NCI-H2029 treated with DMSO at 0.1 percent for 48 hours (cell line): ENCODE data around the gene KCNAB1.
"Not testable (repeated sequence)": the region's sequence is repeated elsewhere in the genome, so short reads cannot be mapped to it uniquely, and the experiment has no call there.

ENCODE experiments used
- DNase-seq: peaks from one replicate; lab custom pipeline; 2025; lab: John Stamatoyannopoulos, UW

KCNAB1 gene

DNA sequence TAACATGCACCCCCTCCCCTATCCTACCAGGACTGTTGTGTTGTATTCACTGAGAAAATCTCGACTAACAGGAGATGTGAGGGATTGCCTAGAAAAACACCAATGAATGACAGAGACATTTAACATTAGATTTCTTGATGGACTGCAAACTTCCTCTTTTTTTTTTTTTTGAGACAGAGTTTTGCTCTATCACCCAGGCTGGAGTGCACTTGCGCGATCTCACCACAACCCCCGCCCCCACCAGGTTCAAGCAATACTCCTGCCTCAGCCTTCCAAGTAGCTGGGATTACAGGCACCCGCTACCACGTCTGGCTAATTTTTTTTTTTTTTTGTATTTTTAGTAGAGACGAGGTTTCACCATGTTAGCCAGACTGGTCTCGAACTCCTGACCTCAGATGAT is 17.0 kb downstream of the KCNAB1 start:
- not testable (repeated sequence) for DNase-seq

DNA sequence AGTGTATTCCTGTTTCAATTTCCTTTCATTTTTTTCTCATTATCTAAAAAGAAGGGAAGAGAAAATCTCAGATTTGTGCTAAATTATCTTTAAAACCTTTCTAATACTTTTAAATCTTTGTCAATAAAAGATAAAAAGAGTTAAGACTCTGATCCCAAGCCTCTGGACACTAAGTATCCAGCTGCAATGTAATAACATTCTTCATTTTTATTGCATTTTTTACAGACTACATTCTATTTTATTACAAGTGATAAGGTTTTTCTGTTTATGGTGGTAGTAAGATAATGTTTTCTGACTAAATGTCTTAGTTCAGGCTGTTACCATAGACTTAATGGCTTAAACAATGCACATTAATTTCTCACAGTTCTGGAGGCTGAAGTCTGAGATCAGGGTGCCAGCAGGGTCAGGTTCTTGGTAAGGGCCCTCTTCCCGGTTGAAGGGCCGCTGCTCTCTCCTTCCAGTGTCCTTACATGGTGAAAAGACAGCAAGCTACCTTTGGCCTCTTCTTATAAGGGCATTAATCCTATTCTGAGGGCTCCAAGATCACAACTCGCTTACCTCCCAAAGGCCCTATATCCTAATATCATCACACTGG is 19.7 kb downstream of the KCNAB1 start:
- DNase-seq, result no peak

DNA sequence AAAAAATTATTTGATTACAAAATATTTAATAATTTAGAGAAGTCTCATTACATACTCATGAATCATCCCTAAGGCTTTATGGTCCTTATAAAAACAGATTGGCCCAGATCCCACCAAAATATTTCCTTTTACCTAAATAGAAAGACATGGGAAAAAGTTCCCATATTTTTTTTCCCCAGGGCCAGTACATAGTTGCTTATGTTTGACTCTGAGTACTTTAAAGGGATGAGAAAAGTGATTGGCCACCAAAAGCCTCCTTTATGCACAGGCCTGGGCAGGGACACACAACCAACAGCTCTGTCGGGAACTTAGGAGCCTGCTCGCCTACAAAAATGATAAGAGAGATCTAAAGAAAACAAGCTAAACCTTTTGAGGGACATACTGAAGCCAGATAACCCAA is 22.3 kb downstream of the KCNAB1 start:
- no peak for DNase-seq

DNA sequence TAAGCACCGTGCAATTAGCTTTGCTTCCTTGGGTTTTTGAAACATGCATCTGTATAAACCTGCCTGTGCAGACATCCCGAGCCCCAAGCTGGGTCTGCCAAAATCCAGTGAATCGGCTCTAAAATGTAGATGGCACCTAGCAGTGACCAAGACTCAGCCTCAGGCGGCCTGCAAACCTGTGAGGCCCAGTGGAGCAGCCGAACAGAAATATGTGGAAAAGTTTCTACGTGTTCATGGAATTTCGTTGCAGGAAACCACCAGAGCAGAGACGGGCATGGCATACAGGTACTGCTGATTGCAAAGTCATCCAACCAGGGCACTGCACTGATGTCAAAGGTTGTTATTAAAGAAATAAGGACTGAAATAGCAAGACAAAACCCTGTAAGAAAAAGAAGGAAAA is 22.8 kb downstream of the KCNAB1 start:
- DNase-seq, result no peak

- no peak for DNase-seq
Measured at GRCh38 chr3:156144060-156144459, 23.7 kb downstream of the KCNAB1 start.

GRCh38 chr3:156145866-156146265 is 25.5 kb downstream of the KCNAB1 start:
- no peak for DNase-seq

- DNase-seq, result no peak
Measured at GRCh38 chr3:156148345-156148945, 28.1 kb downstream of the KCNAB1 start.

DNA sequence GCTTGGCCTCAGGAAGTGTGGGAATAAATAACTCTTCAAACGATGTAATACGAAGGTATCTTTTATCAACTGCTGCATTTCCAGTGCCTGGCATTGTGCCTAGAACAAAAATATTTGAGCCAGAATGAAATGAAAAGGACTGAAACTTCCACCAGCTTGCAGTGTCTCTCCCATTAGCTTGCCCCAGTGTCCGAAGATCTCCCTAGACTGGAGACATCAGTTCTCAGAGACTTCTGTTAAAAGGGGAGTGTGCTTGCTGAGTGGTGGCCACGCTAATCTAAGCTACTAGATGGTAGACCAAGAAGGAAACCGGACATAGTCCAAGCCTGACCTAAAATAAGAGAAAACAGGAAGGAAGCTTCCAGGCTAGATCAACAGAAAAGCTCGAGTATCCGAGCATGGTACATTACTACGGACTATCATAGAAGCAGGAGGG is 28.6 kb downstream of the KCNAB1 start:
- DNase-seq, result no peak

DNA sequence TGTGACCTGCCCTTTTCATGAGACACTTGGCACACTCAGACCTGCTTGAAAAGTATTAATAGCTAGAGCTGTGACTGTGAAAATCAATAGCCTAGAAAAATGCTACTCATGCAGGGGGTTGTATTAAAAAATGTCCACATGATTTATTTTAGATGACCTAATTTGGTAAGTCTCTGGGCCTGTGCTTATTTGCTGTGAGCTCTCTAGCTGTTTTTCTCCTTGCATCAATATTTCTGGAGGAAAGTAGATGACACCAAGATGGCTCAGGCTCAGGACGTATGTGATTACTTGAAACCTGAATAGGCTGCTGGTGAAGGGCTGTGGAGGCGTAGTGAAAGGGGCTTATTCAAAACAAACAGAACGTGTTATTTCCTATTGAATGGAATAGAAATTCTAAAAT is 29.5 kb downstream of the KCNAB1 start:
- no peak for DNase-seq

- DNase-seq, result peak; percentile 60
Measured at GRCh38 chr3:156150434-156151066, 30.2 kb downstream of the KCNAB1 start.

DNA sequence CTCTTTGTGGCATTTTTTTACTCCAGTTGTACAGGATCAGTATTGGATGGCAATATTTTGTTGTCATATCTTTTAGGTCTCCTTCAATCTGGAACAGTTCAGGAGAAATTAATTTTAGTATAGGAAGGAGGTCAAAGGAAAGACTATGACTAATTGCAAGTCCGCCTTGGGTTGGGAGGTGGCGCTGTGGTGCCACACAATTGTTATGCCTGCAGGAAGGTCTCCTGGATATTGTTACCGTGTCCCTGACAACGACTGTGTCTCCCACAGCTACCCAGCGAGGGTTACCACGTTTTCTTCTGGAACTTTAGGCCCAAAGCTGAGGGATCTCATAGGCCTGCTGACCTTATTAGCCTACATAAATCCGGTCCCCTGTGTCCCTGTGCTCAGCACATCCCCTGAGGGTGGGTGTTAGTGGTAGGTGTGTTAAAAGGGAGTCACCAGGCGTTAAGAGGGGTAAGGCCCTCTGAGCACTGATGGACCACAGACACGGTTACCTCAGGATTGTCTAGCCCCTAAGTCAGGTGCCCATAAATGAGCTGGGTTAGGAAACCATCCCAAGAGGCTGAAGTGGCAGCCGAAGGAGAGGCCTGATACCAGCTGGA is 31.5 kb downstream of the KCNAB1 start:
- DNase-seq, result peak; percentile 35

GRCh38 chr3:156158656-156159295 is 38.4 kb downstream of the KCNAB1 start:
- DNase-seq, result no peak

GRCh38 chr3:156160647-156161046 is 40.3 kb downstream of the KCNAB1 start:
- peak; percentile 19 for DNase-seq

- no peak for DNase-seq
Measured at GRCh38 chr3:156161172-156161571, 40.8 kb downstream of the KCNAB1 start.

DNA sequence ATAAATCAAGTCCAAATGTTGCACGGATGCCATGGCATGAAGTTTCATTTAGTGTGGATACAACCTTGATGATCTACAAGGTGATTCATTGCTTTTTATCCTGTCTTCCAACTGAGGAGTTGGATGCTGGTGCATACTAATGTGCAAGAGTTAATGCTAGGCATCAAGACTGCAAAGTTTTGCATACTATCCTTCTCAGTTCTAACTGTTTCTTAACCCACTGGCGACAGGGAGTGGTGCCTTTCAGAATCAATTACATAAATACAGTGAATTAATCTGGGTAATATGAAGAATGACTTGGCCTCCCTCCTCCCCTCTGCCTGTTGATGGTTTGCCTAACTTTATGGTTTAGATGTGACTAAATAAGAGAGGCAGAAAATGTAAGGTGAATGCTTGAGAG is 43.5 kb downstream of the KCNAB1 start:
- DNase-seq, result no peak

GRCh38 chr3:156166808-156167207 is 46.4 kb downstream of the KCNAB1 start:
- DNase-seq, result no peak

GRCh38 chr3:156170571-156170970 is 50.2 kb downstream of the KCNAB1 start:
- no peak for DNase-seq

- peak; percentile 28 for DNase-seq
Measured at GRCh38 chr3:156171281-156172267, 51.2 kb downstream of the KCNAB1 start.

DNA sequence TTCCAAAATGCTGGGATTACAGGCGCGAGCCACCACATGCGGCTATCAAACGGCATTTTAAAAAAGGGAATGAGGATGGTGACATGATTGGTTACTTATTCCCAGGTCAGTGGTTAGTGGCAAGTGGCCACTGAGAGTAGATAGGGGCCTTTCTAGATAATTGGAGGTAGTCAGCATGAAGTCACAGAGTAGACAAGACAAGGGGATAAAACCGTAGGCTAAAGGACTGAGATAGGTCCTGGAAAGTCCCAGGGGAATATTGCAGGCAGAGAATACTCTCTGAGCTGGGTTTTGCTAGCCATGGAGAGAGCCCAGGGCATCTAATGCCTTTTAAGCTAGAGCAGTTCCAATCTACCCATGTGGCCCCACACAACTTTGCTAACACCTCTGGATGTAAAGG is 52.2 kb downstream of the KCNAB1 start:
- DNase-seq, result no peak

DNA sequence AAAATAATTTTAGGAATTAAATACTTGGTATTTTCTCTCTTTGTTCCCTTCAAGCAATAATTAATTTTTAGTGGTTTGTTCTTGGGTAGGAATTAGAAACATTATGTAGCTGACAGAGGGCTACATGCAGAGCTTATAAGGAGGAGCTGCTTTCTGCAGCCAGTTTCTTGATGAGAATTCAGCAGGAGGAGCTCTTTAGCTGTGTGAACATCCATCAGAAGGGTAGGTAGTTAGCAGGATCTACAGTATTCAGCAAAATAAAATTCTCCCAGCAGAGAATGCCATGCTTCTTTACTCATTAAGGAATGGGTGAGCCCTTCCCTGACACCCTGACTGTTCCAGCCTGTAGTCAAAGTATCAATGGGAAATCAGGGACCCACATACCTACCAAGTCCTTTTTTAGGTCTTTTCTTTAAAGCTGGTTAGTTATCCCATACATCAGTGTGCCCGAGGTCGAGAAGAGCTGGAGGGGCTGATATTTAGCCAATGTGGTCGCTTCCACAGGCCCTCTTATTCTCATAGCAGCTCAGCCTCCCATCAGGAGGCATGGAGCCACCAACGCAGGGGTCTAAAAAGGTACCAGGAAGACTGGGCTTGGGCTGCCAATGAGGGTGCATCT is 54.0 kb downstream of the KCNAB1 start:
- DNase-seq, result no peak

DNA sequence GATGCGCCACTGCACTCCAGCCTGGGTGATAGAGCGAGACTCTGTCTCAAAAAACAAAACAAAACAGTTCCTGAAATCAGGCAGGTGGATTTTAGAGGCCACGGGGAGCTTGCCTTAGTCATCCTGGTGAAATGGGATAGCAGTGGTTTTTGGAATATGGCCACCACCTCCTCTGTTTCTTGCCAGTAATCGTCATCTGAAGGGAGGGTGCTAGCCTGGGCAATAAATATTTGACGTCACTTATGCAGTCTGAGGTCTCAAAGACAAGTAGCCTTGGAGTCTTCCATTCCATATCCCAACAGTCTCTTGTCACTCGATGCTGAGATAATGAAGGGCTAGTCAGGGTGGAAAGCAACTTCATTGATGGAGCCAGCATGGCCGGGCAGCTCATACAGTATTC is 55.2 kb downstream of the KCNAB1 start:
- DNase-seq, result peak; percentile 32
